H9 (cell line): ENCODE results near the gene ACAP3. TPM values are rescaled to one million over a fixed set of nuclear protein-coding genes. Genes with fewer than 3 reads are reported as not detected.

ENCODE experiments used
- DNase-seq: peaks from one replicate; pipeline ENCODE4 v3.0.0-alpha.2; 2017
- H2AFZ ChIP-seq: one replicate; pipeline ENCODE4 v1.6.1; 2013; ENCODE audit warnings: mild to moderate bottlenecking, low read length, control low read depth, moderate library complexity
- H2AK5ac ChIP-seq: 2 replicates; pipeline ENCODE4 v1.6.1; 2013; ENCODE audit warnings: low read length, control low read depth, mixed read lengths; ENCODE audit not compliant: insufficient read length
- H2BK120ac ChIP-seq: one replicate; pipeline ENCODE4 v1.6.1; 2013; ENCODE audit warnings: low read depth, mild to moderate bottlenecking, low read length, control low read depth, inconsistent platforms; ENCODE audit not compliant: poor library complexity, severe bottlenecking
- H2BK12ac ChIP-seq: 2 replicates; pipeline ENCODE4 v1.6.1; 2013; ENCODE audit warnings: low read length, control low read depth, mixed read lengths, low read depth; ENCODE audit not compliant: insufficient read length
- H2BK15ac ChIP-seq: 2 replicates; pipeline ENCODE4 v1.6.1; 2013; ENCODE audit warnings: low read depth, low read length, control low read depth
- H2BK20ac ChIP-seq: one replicate; pipeline ENCODE4 v1.6.1; 2013; ENCODE audit warnings: low read depth, mild to moderate bottlenecking, low read length, control low read depth, inconsistent platforms; ENCODE audit not compliant: poor library complexity, severe bottlenecking
- H2BK5ac ChIP-seq: 2 replicates; pipeline ENCODE4 v1.6.1; 2013; ENCODE audit warnings: low read length, control low read depth, mixed read lengths; ENCODE audit not compliant: insufficient read length
- H3K14ac ChIP-seq: 2 replicates; pipeline ENCODE4 v1.6.1; 2013; ENCODE audit warnings: low read length, control low read depth; ENCODE audit not compliant: insufficient read depth
- H3K18ac ChIP-seq: 2 replicates; pipeline ENCODE4 v1.6.1; 2013; ENCODE audit warnings: low read depth, mild to moderate bottlenecking, mixed read lengths, low read length, control low read depth; ENCODE audit not compliant: insufficient read length
- H3K23ac ChIP-seq: 2 replicates; pipeline ENCODE4 v1.6.1; 2013; ENCODE audit warnings: low read length, control low read depth, mixed read lengths, low read depth; ENCODE audit not compliant: insufficient read length
- H3K23me2 ChIP-seq: 2 replicates; pipeline ENCODE4 v1.6.1; 2013; ENCODE audit warnings: low read depth, mild to moderate bottlenecking, mixed read lengths, low read length, control low read depth; ENCODE audit not compliant: insufficient read length, poor library complexity, severe bottlenecking
- H3K27ac ChIP-seq: 2 replicates; pipeline ENCODE4 v1.5.1; 2013; ENCODE audit warnings: low read length, control low read depth, mixed read lengths, low read depth; ENCODE audit not compliant: insufficient read length
- H3K27me3 ChIP-seq: 2 replicates; pipeline ENCODE4 v1.6.1; 2013; ENCODE audit warnings: low read length, control low read depth, inconsistent platforms; ENCODE audit not compliant: insufficient read depth
- H3K4ac ChIP-seq: 2 replicates; pipeline ENCODE4 v1.6.1; 2013; ENCODE audit warnings: low read depth, mild to moderate bottlenecking, control low read depth, inconsistent platforms, low read length, moderate library complexity
- H3K4me1 ChIP-seq: 2 replicates; pipeline ENCODE4 v1.6.1; 2013; ENCODE audit warnings: low read length, control low read depth, inconsistent platforms; ENCODE audit not compliant: insufficient read depth
- H3K4me2 ChIP-seq: 2 replicates; pipeline ENCODE4 v1.6.1; 2013; ENCODE audit warnings: low read length, control low read depth, mixed read lengths; ENCODE audit not compliant: insufficient read length, insufficient read depth
- H3K56ac ChIP-seq: 2 replicates; pipeline ENCODE4 v1.6.1; 2013; ENCODE audit warnings: low read depth, mild to moderate bottlenecking, mixed read lengths, low read length, control low read depth; ENCODE audit not compliant: insufficient read length
- H3K79me1 ChIP-seq: 2 replicates; pipeline ENCODE4 v1.6.1; 2013; ENCODE audit warnings: low read depth, mild to moderate bottlenecking, moderate library complexity, low read length, control low read depth, inconsistent platforms; ENCODE audit not compliant: insufficient read depth, poor library complexity, severe bottlenecking
- H3K79me2 ChIP-seq: 2 replicates; pipeline ENCODE4 v1.6.1; 2013; ENCODE audit warnings: low read length, control low read depth, inconsistent platforms; ENCODE audit not compliant: insufficient read depth
- H3K9ac ChIP-seq: 2 replicates; pipeline ENCODE4 v1.6.1; 2013; ENCODE audit warnings: low read length, control low read depth, mixed read lengths; ENCODE audit not compliant: insufficient read length; ENCODE audit errors: extremely low read depth
- H3K9me3 ChIP-seq: one replicate; pipeline ENCODE4 v1.6.1; 2013; ENCODE audit warnings: low read depth, low read length, inconsistent platforms; ENCODE audit not compliant: control insufficient read depth
- H3T11ph ChIP-seq: one replicate; pipeline ENCODE4 v1.6.1; 2013; ENCODE audit warnings: mild to moderate bottlenecking, low read length, control low read depth, inconsistent platforms
- H4K20me1 ChIP-seq: one replicate; pipeline ENCODE4 v1.6.1; 2013; ENCODE audit not compliant: control insufficient read depth, insufficient read length, insufficient read depth
- H4K5ac ChIP-seq: 2 replicates; pipeline ENCODE4 v1.6.1; 2013; ENCODE audit warnings: low read depth, mild to moderate bottlenecking, mixed read lengths, low read length, control low read depth; ENCODE audit not compliant: insufficient read length
- H4K8ac ChIP-seq: replicated peaks from 2 replicates; pipeline ENCODE4 v1.6.1; 2013; ENCODE audit warnings: low read length, control low read depth, mixed read lengths, low read depth; ENCODE audit not compliant: insufficient read length
- H4K91ac ChIP-seq: 2 replicates; pipeline ENCODE4 v1.6.1; 2013; ENCODE audit warnings: low read depth, mild to moderate bottlenecking, moderate library complexity, mixed read lengths, low read length, control low read depth; ENCODE audit not compliant: insufficient read length
- H3K27ac Mint-ChIP-seq, 3 experiments: 2 replicates in 2 of 3; 3 replicates in 1 of 3; pipeline ENCODE4 v1.8.0; 2020 to 2021; ENCODE audit warnings: mixed read lengths in 3 of 3, mild to moderate bottlenecking in 1 of 3, moderate library complexity in 1 of 3
- H3K27me3 Mint-ChIP-seq: 2 replicates; pipeline ENCODE4 v1.8.0; 2021; ENCODE audit warnings: low read depth, mild to moderate bottlenecking, moderate library complexity, mixed read lengths
- H3K36me3 Mint-ChIP-seq, 3 experiments: 2 replicates in 2 of 3; 3 replicates in 1 of 3; pipeline ENCODE4 v1.8.0; 2020 to 2021; ENCODE audit warnings: low read depth in 3 of 3, mixed read lengths in 3 of 3; ENCODE audit not compliant: insufficient read depth in 1 of 3
- H3K4me1 Mint-ChIP-seq, 2 experiments: 2 replicates each; pipeline ENCODE4 v1.8.0; 2020; ENCODE audit warnings: mixed read lengths in 2 of 2
- H3K4me3 Mint-ChIP-seq, 2 experiments: 2 replicates in 1 of 2; 3 replicates in 1 of 2; pipeline ENCODE4 v1.8.0; 2020 to 2021; ENCODE audit warnings: mild to moderate bottlenecking in 2 of 2, mixed read lengths in 2 of 2, moderate library complexity in 1 of 2
- H3K9me3 Mint-ChIP-seq, 2 experiments: 2 replicates in 1 of 2; 3 replicates in 1 of 2; pipeline ENCODE4 v1.8.0; 2020; ENCODE audit warnings: mild to moderate bottlenecking in 2 of 2, mixed read lengths in 2 of 2, moderate library complexity in 1 of 2
- WGBS: extraction: QIAGEN DNeasy Blood & Tissue Kit; methylation state at CpG from one replicate; pipeline ENCODE4 v1.1.7; 2013; ENCODE audit warnings: missing lambda C conversion rate, low lambda C conversion rate, mixed read lengths; ENCODE audit not compliant: insufficient read length; ENCODE audit errors: extremely low coverage; 5-methylcytosine and 5-hydroxymethylcytosine counted together
- total RNA-seq: library from RNA; stranded (reverse); gene quantifications from 2 replicates; pipeline ENCODE4 v1.2.1, GENCODE V29; 2021
- TF ChIP-seq, protein P1 (sequence below): fragments of 200-600 bp; sonication (generic); conservative IDR thresholded peaks from 3 replicates; pipeline ENCODE4 v1.8.0; 2021; ENCODE audit warnings: antibody characterized with exemption, mild to moderate bottlenecking

Gene ACAP3
- total RNA-seq, 1 experiment from 2014 or later = 41.4 TPM

DNA sequence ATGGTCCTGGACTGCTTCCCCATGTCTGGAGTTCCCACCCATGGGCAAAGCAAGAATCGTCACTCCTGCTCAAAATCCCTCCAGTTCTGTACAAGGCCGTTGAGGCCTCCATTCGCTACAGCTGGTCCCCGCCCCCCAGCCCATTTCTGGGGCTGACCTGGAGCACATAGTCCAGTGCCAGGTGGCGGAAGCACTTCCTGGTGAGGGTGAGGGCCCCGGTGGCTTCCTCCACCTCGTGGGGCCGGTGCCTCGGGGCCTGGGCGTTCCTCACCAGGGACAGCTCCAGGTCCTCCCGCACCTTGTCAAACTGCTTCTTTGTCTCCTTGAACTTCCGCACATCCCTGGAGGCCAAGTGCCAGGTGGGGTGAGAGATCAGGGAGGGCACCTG lies 7.4 kb downstream of the ACAP3 start:
- Histone ChIP-seq H2BK5ac (no peak overlapping the region), H2BK120ac (no peak overlapping the region), H3T11ph (no peak overlapping the region), H3K23ac (no peak overlapping the region), H3K79me1 (no peaks in the 10 kb centered on the region), H2BK12ac (no peak overlapping the region), H2BK15ac (no peak overlapping the region), H4K5ac (no peak overlapping the region), H3K79me2 (no peaks in the 10 kb centered on the region), H2BK20ac (no peak overlapping the region), H3K27ac (no peak overlapping the region), H2AFZ (no peak overlapping the region), H3K9ac (no peak overlapping the region), H3K18ac (no peak overlapping the region), H4K20me1 (no peaks in the 10 kb centered on the region), H3K4me2 (no peak overlapping the region), H3K23me2 (no peaks in the 10 kb centered on the region), H3K9me3 (no peaks in the 10 kb centered on the region), H3K56ac (no peak overlapping the region), H4K91ac (no peak overlapping the region), H3K4me1 (no peaks in the 10 kb centered on the region; the same call in 1 of the 2 replicates), H2AK5ac (no peak overlapping the region), H3K4ac (no peak overlapping the region), H3K27me3 (no peaks in the 10 kb centered on the region), H3K14ac (no peak overlapping the region), H4K8ac (no peak overlapping the region)
- H3K4me3 Mint-ChIP-seq = no peak overlapping the region; a peak in 1 of 5 replicates
- H3K9me3 Mint-ChIP-seq = no peaks in the 10 kb centered on the region
- no CpG with 5 or more reads among the region's 12 CpGs for WGBS
- no peaks in the 10 kb centered on the region for H3K27me3 Mint-ChIP-seq
- peaks cover 4 to 10% of the 10 kb centered on the region in 2 experiments; a peak in 2 of 4 replicates for H3K4me1 Mint-ChIP-seq
- TF ChIP-seq, protein P1, sequence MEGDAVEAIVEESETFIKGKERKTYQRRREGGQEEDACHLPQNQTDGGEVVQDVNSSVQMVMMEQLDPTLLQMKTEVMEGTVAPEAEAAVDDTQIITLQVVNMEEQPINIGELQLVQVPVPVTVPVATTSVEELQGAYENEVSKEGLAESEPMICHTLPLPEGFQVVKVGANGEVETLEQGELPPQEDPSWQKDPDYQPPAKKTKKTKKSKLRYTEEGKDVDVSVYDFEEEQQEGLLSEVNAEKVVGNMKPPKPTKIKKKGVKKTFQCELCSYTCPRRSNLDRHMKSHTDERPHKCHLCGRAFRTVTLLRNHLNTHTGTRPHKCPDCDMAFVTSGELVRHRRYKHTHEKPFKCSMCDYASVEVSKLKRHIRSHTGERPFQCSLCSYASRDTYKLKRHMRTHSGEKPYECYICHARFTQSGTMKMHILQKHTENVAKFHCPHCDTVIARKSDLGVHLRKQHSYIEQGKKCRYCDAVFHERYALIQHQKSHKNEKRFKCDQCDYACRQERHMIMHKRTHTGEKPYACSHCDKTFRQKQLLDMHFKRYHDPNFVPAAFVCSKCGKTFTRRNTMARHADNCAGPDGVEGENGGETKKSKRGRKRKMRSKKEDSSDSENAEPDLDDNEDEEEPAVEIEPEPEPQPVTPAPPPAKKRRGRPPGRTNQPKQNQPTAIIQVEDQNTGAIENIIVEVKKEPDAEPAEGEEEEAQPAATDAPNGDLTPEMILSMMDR = no peak
- DNase-seq = no peak
- H3K27ac Mint-ChIP-seq = peak overlapping the region in 1 of 3 experiments; percentile 87; a peak in 1 of 7 replicates
- H3K36me3 Mint-ChIP-seq = no peaks in the 10 kb centered on the region; a peak in 1 of 7 replicates
